ENCODE measurements around the gene JUND. TPM values are rescaled to one million over a fixed set of nuclear protein-coding genes. Genes with fewer than 3 reads are reported as not detected.

Gene JUND
- total and polyA plus RNA-seq, 8 donors: 86.8 to 181 (median 123) TPM

- TF ChIP-seq, protein P1, sequence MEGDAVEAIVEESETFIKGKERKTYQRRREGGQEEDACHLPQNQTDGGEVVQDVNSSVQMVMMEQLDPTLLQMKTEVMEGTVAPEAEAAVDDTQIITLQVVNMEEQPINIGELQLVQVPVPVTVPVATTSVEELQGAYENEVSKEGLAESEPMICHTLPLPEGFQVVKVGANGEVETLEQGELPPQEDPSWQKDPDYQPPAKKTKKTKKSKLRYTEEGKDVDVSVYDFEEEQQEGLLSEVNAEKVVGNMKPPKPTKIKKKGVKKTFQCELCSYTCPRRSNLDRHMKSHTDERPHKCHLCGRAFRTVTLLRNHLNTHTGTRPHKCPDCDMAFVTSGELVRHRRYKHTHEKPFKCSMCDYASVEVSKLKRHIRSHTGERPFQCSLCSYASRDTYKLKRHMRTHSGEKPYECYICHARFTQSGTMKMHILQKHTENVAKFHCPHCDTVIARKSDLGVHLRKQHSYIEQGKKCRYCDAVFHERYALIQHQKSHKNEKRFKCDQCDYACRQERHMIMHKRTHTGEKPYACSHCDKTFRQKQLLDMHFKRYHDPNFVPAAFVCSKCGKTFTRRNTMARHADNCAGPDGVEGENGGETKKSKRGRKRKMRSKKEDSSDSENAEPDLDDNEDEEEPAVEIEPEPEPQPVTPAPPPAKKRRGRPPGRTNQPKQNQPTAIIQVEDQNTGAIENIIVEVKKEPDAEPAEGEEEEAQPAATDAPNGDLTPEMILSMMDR (IDR thresholded peaks at IDR 0.05): no peak
- H3K4me1 ChIP-seq: no peaks in the 10 kb centered on the region
- no peak overlapping the region for H3K27ac ChIP-seq
- H3K9me3 ChIP-seq: no peaks in the 10 kb centered on the region
- FAIRE-seq (no peak), ATAC-seq (no peak), DNase-seq (no peak)
- no peak overlapping the region for H3K4me3 ChIP-seq
- 92 to 95% methylated on average over 30 to 33 of the region's 33 CpGs for WGBS, 2 donors
- peaks cover 0 to 9% (median 0%) of the 10 kb centered on the region in 3 donors for H3K36me3 ChIP-seq
- intact Hi-C loops (cut with DNase I): no loop called here
- H3K27me3 ChIP-seq: no peaks in the 10 kb centered on the region
Measured at GRCh38 chr19:18309525-18310064, 28.2 kb upstream of the JUND start.

DNA sequence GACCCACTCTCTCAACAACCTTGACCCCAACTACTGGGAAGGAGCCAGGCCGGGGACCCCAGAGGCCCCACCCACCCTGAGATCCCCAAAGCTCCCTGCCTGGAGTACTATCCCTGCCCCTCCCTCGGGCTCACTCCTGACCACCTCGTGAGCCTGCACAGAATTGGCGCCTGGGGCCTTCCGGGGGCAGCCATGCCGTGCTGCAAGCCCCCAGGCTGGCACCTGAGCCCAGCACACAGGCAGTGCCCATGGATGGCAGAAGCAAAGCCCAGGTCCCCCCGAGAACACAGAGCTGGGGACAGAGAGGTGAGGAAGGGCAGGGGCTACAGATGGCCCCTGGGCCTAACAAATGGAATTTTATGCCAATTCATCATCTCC lies 27.5 kb upstream of the JUND start:
- intact Hi-C loops (cut with DNase I): no loop called here
- Histone ChIP-seq H3K4me3 (no peak overlapping the region), H3K4me1 (no peaks in the 10 kb centered on the region), H3K36me3 (peaks cover 0 to 9% (median 0%) of the 10 kb centered on the region in 3 donors), H3K9me3 (no peaks in the 10 kb centered on the region), H3K27ac (no peak overlapping the region), H3K27me3 (no peaks in the 10 kb centered on the region)
- TF ChIP-seq, protein P1 (IDR thresholded peaks at IDR 0.05): no peak
- no peak for DNase-seq
- FAIRE-seq: no peak
- 94% methylated on average over 7 of the region's 7 CpGs for WGBS, 2 donors
- no peak for ATAC-seq

DNA sequence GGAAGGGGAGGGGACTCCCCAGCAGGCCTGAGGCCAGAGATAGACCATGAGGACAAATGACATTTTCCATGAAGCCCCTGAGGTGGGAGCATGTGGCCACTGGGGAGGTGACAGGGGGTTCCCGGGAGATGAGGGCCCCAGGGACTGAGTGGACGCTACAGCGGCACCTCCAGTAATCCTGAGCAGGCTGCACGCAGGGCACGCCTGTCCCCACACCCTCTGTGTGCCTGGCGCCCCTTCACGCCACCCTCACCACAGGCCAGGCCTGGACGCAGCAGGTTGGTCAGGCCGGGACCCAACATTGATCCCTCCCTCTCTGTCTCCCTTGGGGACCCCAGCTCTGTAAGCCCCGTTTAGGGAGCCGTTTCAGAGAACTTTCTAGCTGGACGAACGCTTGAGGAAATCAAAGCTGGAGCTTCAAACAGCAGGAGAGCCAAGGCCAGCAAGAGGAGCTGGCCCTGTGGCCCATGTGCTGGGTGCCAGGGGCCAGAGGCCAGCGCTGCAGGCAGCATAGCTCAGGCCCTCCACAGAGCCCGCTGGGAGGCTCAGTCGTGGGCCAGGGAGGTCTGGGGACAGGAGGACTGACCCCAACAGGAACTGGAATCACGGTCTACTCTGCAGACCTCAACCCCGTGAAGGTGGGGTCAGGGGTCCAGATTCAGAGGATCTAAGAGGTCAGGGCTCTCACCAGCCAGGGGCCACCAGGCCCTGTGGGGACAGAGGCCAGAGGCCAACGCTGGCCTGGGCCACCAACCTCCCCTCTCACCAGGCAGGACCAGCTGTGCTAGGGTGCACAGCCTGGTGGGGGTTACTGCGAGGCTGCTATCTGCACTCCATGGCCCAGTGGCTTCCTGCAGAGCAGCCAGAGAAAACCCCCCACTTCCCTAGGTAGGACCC lies 26.9 kb upstream of the JUND start:
- no peak for ATAC-seq
- Histone ChIP-seq H3K4me3 (no peak overlapping the region), H3K36me3 (peaks cover 0 to 9% (median 0%) of the 10 kb centered on the region in 3 donors), H3K4me1 (no peaks in the 10 kb centered on the region), H3K9me3 (no peaks in the 10 kb centered on the region), H3K27me3 (no peaks in the 10 kb centered on the region), H3K27ac (no peak overlapping the region)
- no peak for DNase-seq
- WGBS, 2 donors: 90 to 94% methylated on average over 20 of the region's 20 CpGs
- no peak for FAIRE-seq
- TF ChIP-seq, protein P1 (IDR thresholded peaks at IDR 0.05): no peak
- intact Hi-C loops (cut with DNase I): no loop called here

- no peak for FAIRE-seq
- intact Hi-C loops (cut with DNase I): no loop called here
- 92 to 93% methylated on average over 19 of the region's 19 CpGs for WGBS, 2 donors
- no peaks in the 10 kb centered on the region for H3K27me3 ChIP-seq
- TF ChIP-seq, protein P1 (IDR thresholded peaks at IDR 0.05): no peak
- ATAC-seq: no peak
- H3K36me3 ChIP-seq: peaks cover 0 to 9% (median 0%) of the 10 kb centered on the region in 3 donors
- no peak for DNase-seq
- H3K9me3 ChIP-seq: no peaks in the 10 kb centered on the region
- no peaks in the 10 kb centered on the region for H3K4me1 ChIP-seq
- H3K27ac ChIP-seq: no peak overlapping the region
- H3K4me3 ChIP-seq: no peak overlapping the region
Measured at GRCh38 chr19:18307271-18307681, 25.9 kb upstream of the JUND start.

GRCh38 chr19:18306888-18307260 lies 25.5 kb upstream of the JUND start:
- peaks cover 0 to 9% (median 0%) of the 10 kb centered on the region in 3 donors for H3K36me3 ChIP-seq
- no peak for FAIRE-seq
- H3K27ac ChIP-seq: no peak overlapping the region

More at GRCh38 chr19:18306888-18307260, 25.5 kb upstream of the JUND start:
- intact Hi-C loops (cut with DNase I): no loop called here
- Histone ChIP-seq H3K9me3 (no peaks in the 10 kb centered on the region), H3K4me1 (no peaks in the 10 kb centered on the region), H3K4me3 (no peak overlapping the region), H3K27me3 (no peaks in the 10 kb centered on the region)
- ATAC-seq (no peak), DNase-seq (no peak)
- TF ChIP-seq, protein P1 (IDR thresholded peaks at IDR 0.05): no peak
- 83 to 90% methylated on average over 14 of the region's 14 CpGs for WGBS, 2 donors
